Activated CD4-positive, alpha-beta T cell treated with anti-CD3 and anti-CD28 coated beads for 24 hours (primary cell): ENCODE measurements around the gene SEL1L.
"Not testable (repeated sequence)": the region's sequence is repeated elsewhere in the genome, so short reads cannot be mapped to it uniquely, and the experiment has no call there.

Experiments
- DNase-seq, 2 donors: peaks; one replicate each; pipeline ENCODE4 v3.0.0-alpha.2; 2020; ENCODE audit warnings: low read depth in 2 of 2

The SEL1L gene

DNA sequence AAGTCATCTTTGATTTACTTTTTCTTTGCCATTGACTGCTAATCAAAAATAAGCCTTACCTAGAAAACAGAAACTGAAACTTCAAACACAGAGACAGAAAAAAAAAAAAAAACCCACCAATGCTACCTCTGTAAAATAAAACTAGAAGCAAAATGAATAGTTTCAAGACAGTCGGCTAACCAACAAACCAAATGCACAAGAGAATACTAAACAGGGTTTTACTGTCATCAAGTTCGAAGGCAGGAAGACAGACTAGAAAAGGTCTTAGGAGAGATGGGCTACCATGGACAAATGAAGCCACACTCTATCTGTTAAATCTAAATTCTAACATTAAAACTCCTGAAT lies 59.5 kb downstream of the SEL1L start:
- no peak for DNase-seq

DNA sequence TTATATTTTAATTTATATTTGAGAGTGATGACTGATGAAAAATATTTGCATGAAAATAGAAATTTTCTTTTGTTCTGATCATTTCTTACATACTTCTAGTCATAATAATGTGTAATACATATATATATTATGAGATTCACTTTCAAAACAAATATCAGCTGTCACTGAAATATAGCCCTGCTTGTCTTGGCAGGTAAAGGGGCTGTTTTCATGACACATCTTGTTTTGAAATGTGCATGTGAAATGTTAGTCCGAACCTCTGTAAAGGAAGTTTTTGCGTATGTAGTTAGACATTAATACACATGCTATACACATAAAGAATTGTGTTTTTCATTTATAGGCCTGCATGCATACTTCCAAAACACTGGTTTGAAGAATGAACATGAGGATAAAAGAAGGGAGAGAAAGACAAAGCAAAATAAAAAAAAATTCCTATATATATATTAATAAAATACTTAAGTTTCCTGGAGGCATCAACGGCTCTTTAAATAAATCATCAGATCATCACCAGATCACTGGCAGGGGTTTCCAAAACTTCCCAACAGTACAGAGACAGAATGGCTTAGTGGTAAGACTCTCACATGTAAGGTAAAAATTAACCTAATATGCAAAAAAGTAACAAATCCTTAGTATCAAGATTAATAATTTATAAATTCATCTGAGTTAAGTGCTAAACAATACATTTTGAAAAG lies 60.1 kb downstream of the SEL1L start:
- DNase-seq = no peak

DNA sequence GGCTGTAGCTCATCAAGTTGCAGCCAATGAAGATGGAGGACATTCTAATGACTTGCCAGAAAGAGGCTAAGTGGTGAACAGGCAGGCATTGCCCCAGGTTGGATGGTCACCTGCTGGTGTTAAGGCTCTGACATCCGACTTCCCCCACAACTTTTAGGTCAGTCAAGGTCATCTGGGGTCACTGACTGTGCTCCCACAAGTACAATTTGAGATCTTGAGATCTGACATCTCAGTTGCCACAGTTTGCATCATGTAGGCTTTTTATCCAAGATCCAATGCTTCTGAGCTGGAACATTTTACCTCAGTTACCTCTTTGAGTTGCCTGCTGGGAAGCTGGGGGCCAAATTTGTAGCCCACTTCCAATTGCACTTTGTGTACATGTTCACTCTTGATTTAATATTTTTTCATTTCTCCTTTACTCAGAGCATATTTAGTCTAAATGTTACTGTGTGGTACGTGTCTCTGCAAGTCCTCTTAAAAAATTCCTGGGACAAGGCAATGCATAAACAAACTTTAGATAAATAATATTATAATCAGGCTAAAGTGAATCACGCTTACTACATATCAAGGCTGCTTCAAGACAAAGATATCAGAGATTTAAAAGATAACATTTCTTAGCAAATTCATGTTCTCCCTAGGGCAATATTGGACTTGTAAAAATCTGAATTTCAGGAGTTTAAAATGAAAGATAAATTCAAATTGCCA lies 61.4 kb downstream of the SEL1L start:
- DNase-seq = no peak

DNA sequence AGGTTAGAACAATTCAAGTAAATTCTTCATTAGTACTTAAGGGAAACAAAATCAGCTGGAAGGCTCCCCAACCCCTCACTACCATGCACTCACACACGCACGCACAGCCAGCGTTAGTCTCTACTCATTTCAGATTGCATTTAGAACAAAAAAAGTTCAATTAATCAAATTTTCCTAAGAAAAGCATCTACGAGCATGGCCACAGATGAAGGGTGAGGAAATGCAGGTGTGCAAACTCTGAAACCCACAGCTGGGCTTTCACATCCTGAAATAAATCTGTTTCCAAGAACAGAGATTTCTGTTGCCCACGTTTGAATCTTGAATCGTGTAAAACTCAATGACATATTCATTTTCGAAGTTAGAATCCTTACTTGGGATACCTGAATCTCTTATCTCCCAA lies 62.6 kb downstream of the SEL1L start:
- peak in 1 of 2 donors; percentile 6 for DNase-seq

DNA sequence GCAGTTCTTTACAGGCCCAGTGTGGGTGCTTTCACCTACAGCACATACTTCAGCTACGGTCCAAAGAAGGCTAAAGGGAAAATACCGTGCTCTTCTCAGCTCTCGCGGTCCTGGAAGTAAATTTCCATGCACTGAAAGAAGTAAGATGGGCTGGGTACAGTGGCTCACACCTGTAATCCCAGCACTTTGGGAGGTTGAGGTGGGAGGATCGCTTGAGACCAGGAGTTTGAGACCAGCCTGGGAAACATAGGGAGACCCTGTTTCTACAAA lies 63.2 kb downstream of the SEL1L start:
- not testable (repeated sequence) for DNase-seq

DNA sequence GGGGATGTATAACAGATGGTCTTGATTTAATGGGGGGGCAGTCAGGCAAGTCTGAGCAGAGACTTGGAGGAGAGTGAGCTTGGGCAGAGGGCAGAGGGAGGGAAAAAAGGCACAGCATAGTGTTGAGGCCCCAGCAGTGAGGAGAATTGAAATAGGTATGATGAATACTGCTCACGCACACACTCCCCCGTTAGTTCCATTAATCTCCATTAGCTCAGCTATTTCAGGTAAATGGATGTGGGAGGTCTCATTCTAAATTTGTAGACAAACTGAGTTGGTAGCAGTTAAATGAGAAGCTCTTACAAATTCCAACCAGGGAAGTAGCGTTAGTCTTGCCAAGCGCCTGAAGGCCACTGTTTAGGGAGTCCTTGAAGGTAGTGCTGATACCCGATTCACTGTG lies 66.8 kb downstream of the SEL1L start:
- DNase-seq = no peak

DNA sequence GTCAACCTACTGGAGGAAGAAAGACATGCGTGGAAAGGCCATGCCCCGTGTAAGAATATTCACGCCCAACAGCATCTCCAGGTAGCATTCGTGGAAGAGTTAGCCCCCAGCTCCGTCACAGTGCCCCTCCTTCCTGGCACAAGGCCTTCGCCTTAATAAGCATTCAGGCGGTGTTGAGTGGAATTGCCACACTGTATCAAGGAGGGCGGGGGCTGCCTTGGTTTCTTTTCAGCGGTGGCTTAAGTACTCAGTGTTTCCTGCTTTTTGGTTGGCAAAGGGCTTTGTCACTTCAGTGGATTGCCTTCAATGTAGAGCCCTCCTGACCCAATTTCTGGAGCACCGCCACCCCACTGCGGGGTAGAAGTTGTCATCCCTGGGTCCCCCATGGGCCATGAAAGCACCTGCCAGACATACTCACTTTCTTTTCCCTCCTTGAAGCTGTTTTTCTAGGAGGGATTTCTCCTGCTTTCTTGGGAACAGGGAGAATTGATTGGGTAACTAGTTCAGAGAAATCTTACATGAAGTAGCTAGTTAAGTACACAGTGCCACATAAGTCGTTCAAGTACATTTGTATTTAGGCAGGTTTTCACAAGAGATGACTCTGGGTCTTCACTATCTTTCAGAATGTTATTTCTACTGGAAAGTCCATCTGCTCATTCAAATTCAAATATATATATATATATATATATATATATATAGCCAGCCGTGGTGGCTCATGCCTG lies 68.0 kb downstream of the SEL1L start:
- no peak for DNase-seq

DNA sequence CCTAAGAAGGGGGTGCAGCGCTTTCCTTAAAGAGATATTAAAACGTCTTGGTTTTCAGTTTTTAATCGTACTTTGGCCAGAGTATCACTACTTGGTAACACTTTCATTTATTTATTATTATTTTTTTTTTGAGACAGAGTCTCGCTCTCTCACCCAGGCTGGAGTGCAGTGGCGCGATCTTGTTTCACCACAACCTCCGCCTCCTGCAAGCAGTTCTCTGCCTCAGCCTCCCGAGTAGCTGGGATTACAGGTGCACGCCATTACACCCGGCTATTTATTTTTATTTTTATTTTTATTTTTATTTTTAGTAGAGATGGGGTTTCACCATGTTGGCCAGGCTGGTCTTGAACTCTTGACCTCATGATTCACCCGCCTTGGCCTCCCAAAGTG lies 68.7 kb downstream of the SEL1L start:
- DNase-seq = not testable (repeated sequence)

DNA sequence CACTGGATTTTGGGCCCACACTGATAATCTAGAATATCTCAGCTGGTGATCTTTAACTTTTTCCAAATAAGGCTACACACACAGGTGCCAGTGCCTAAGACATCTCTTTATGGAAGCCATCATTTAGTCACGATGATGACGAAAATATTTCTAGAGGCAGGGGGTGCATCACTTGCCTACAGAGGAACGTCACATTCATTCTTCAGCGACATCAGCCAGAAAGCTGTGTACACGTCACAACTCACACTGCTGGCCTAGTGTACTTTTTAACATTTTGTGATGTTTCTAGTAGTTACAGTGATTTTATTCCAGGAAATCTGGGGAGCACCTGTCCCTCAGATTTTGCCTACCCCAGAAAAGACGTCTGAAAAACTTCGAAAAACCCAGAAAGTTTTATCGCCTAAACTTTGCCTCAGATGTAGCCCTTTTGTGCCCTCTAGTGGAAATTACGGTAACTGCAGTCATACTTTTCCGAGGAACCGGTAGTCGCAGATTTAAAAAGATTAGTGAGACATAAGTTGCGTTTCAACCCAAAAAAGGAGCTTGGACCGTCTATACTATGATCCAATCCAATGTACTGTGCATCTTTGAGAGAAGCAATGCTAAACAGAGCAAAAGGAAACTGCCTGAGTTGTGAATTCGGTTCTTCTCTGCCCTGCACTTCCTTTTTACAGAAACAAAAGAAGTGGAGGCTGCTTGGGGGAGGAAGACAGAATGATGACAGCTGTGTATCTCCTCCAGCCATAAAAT lies 69.2 kb downstream of the SEL1L start:
- peak; percentile 16 to 64 for DNase-seq

DNA sequence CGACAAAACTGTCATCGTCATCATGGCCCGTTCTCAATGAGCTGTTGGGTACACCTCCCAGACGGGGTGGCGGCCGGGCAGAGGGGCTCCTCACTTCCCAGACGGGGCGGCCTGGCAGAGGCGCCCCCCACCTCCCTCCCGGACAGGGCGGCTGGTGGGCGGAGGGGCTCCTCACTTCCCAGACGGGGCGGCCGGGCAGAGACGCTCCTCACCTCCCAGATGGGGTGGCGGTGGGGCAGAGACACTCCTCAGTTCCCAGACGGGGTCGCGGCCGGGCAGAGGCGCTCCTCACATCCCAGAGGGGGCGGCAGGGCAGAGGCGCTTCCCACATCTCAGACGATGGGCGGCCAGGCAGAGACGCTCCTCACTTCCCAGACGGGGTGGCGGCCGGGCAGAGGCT lies 71.3 kb downstream of the SEL1L start:
- DNase-seq = not testable (repeated sequence)

DNA sequence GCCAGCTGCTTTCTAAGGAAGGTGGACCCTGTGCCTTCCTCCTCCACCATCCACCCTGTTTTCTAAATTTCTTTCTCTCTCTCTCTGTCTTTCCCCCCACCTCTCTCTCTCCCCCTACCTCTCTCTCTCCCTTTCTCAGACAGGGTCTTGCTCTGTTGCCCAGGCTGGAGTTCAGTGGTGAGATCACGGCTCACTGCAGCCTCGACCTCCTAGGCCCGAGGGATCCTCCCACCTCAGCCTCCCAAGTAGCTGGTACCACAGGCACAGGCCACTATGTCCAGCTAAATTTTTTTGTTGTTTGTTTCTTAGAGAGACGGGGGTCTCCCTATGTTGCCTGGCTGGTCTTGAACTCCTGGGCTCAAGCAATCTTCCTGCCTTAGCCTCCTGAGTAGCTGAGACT lies 73.7 kb downstream of the SEL1L start:
- no peak for DNase-seq

DNA sequence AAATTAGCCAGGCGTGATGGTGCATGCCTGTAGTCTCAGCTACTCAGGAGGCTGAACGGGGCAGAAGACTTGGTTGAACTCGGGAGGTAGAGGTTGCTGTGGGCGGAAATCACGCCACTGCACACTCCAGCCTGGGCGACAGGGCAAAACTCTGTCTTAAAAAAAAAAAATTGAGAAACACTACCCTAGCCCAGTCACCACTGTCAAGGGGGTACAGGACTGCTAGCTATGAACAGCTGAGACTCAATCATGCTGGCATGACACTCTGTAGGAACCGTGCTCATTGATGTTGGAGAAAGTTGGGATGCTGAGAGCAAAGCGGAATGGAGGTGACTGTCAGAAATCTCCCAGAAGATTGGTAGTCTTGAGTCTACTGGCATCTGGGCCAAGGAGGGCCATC lies 75.3 kb downstream of the SEL1L start:
- DNase-seq = no peak

DNA sequence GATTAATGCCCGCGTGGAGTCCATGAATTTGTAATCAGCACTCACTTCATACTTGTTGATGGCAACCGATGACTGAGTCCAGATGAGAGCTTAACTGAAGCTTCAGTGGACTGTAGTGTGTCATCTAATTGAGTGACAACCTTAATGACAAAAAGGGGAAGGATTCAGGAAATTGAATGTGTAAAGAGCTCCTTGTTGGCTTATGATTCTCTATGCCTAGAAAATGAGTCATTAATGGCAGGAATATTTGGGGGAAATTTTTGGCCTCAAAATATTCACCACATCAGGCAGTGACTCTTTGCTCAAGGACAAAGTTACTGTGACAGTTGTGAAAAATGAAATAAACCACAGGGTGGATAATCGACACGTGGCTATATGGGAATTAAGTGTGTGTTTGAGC lies 78.3 kb downstream of the SEL1L start:
- DNase-seq = no peak

DNA sequence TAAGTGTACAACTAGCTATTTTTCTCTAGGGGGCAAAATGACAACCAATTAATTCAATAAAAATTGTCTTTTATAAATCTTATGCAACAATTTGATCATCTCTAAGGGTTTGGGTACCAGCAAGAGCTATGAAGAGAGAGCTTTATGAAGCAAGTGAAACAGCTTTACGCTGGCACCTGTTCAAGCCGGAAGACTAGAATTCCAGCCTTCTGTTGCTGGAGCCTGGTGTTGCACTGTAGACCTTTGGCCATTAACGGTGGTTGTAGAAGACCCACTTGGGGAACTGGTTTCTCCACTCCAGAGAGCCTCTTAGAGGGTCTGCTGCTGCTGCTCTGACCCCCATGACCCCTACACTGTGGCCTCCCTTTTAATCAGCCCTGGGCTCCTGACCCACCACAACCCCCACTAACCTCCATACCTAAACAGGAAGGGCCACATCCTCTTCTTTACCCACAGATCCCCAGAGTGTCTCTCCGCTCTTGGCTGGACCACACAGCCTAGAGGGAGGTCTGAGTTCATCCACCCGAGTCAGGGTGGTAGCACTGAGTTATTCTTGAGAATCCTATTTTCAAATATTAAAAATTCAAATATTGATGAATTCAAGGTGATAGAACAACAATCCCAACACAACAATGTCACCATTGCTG lies 79.0 kb downstream of the SEL1L start:
- DNase-seq = no peak

DNA sequence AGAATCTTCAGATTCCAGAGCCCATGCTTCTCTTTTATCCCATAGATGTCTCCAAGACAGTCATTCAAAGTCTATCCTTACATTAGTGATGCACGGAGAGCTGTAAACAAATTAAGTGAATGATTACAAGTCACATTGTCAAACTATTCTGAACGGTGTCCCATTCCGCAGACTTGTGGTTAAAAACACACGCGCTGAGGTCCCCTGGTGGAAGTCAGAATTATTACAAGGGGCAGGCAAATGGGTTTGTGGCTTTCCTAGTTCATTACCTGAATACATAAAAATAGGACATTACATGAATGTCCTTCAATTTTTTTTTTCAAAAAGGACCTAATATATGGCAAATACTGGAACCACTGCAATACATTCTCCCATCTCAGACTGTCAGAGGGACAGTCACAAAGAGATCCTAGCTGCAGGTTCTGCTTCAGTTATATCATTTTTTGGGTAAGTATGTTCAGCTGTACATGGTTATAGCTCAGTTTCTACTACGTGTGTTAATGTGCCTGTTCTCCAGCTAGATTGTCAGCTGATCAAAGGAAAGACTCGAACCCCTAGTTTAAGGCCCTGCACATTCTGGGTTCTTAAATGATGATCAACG lies 80.4 kb downstream of the SEL1L start:
- DNase-seq = peak in 1 of 2 donors; percentile 14

DNA sequence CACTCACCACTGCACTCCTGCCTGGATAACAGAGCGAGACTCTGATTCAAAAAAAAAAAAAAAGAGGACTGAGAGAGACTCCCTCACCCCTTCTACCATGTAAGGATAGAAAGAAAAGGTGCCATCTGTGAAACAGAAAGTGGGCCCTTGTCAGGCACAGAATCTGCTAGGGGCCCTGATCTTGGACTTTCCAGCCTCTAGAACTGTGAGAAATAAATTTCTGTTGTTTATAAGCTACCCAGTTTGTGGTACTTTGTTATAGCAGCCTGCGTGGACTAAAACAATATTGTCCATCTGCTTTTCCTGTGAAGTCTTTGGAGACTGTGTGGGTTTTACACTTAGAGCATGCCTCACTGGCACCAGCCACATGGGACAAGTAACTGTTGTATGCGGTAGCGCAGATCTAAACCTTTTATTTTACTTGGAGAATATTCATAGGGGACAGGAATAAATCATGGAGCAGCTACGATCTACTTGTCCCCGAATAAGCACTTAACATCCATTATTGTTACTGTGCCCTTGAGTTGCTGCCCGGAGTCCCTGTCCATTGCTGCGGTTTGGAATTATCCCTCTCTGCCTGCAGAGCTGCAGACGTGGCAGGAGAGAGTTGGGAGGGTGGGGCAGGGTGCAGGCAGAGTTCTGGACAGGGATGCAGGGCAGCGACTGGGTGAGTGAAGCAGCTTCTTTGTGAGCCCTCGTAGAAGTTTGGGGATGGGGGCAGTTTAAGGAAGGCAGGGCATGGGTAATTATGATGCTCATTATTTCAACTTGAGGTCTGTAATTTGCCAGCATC lies 81.1 kb downstream of the SEL1L start:
- DNase-seq = no peak

DNA sequence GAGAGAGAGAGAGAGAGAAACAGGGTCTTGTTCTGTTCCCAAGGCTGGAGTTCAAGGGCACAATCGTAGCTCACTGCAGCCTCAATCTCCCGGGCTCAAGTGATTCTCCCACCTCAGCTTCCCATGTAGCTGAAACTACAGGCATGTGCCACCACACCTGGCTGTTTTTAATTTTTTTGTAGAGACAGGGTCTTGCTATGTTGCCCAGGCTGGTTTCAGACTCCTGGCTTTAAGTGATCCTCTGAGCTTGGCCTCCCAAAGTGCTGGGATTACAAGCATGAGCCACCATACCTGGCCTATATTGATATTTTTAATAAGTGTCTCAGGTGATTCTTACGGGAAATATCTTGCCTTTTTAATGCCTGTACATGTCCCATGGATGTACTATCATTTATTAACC lies 82.7 kb downstream of the SEL1L start:
- no peak for DNase-seq

DNA sequence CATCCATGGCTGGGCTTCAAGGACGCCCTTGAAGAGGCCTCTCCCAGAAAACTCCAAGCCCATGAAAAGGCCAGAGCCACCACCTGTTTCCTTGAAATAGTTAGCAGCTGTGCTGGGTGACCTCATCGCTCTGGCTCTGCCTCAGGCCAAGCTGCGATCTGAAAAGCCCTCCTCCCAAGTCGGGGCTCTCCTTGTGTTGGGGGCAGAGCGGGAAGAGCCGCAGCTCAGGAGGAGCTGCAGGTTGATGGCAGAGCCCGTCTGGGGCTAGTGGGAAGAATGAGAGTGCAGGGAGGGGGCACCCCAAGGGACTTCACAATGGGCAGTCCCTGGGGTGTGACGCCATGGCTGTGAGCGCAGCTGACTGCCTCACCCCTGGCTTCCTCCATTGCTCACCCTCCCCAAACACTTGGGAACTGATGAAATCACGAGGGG lies 83.5 kb downstream of the SEL1L start:
- DNase-seq = no peak

DNA sequence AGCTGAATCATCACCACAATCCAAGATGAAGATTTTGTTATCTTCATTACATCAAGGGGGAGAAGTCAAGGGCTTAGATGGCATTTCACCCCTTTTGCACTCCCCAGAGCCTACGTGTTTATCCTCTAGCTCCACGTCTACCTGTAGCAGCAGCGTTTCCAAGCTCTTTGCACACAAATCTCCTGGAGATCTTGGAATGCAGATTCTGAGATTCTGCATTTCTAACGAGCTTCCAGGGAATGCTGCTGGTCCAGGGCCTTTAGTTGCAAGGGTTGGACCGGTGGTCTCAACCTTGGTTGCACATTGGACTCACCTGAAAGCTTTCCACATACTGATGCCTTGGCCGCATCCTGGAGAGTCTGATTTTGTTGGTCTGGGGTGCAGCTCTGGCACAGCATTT lies 84.1 kb downstream of the SEL1L start:
- DNase-seq = no peak

DNA sequence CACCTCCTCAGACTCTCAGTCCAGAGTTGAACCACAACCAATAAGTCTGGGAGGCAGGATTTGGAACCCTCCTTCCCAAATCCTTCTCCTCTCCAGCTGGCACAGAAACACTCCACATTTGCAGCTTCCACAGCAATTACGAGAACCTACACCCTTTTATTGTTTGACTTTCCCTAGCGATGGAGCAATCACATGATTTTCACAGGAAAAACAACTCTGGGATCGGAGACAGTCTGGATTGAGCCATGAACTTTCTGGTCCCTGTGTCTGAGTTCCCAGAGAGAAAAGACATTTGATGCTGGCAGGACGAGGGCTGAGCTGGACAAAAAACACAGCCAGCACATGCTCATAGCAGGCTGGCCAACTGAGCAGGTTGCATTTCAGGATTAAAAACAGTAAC lies 84.5 kb downstream of the SEL1L start:
- DNase-seq = no peak
